Measurements from ENCODE around the gene TWIST1.

TWIST1 gene

GRCh38 chr7:19094598-19095352 lies 22.7 kb downstream of the TWIST1 start:
- no peak for DNase-seq

GRCh38 chr7:19094138-19094537 lies 23.3 kb downstream of the TWIST1 start:
- no peak for DNase-seq

GRCh38 chr7:19091550-19092200 lies 25.8 kb downstream of the TWIST1 start:
- DNase-seq: no peak

GRCh38 chr7:19090526-19090925 lies 26.9 kb downstream of the TWIST1 start:
- DNase-seq: no peak

- no peak for DNase-seq
Measured at GRCh38 chr7:19089797-19090196, 27.6 kb downstream of the TWIST1 start.

- no peak for DNase-seq
Measured at GRCh38 chr7:19089378-19089777, 28.1 kb downstream of the TWIST1 start.

- no peak for DNase-seq
Measured at GRCh38 chr7:19080093-19080492, 37.3 kb downstream of the TWIST1 start.

- no peak for DNase-seq
Measured at GRCh38 chr7:19079066-19079465, 38.4 kb downstream of the TWIST1 start.

- DNase-seq: no peak
Measured at GRCh38 chr7:19069842-19070241, 47.6 kb downstream of the TWIST1 start.

- no peak for DNase-seq
Measured at GRCh38 chr7:19066170-19066569, 51.3 kb downstream of the TWIST1 start.

All from CD4-positive, alpha-beta T cell treated with Interleukin-15 for 1 hour (primary cell).